Fibroblast of mammary gland (primary cell): Measurements from ENCODE around the gene EEFSEC.
"Not testable (repeated sequence)": the region's sequence is repeated elsewhere in the genome, so short reads cannot be mapped to it uniquely, and the experiment has no call there.

ENCODE experiments used
- DNase-seq: peaks from one replicate; pipeline ENCODE4 v3.0.0-alpha.2; 2010; ENCODE audit warnings: low read depth
- H3K4me3 ChIP-seq: 2 replicates; pipeline ENCODE4 v1.5.1; 2011; ENCODE audit warnings: low read depth, mild to moderate bottlenecking, low read length, moderate library complexity; ENCODE audit not compliant: control insufficient read depth
- CTCF ChIP-seq: conservative IDR thresholded peaks from 2 replicates; pipeline ENCODE4 v1.5.1; 2011; ENCODE audit warnings: low read depth, low read length, inconsistent platforms; ENCODE audit not compliant: control insufficient read depth, insufficient read depth

EEFSEC gene

DNA sequence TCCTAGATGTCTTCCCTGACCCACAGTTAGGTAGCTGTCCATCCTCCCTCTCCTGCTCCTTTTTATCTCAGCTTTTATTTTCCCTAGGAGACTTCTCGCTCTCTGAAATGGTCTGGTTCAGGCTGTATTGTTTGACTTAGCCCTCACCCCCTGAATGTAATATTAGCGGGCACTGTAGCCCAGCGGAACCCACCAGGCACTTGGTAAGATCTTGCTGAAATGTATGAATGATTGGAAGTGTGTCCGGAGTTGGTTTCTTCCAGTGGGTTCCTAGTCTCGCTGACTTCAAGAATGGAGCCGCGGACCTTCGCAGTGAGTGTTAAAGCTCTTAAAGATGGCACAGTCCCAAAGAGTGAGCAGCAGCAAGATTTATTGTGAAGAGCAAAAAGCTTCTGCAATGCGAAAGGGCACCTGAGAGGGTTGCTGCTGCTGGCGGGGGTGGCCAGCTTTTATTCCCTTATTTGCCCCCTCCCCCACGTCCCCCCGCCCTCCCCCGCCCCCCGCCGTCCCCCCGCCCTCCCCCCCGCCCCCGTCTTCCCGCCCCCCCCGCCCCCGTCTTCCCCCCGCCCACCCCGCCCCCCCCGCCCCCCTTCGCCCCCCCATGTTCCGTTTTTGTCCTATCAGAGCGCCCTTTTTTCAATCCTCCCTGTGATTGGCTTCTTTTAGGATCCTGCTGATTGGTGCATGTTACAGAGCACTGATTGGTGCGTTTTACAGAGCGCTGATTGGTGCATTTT lies 694 bp upstream of the EEFSEC start:
- peak; percentile 77 for DNase-seq
- H3K4me3 ChIP-seq, result peak overlapping the region; percentile 68
- TF ChIP-seq CTCF, result no peak

GRCh38 chr3:128154354-128154753 lies 1.1 kb downstream of the EEFSEC start:
- not testable (repeated sequence) for DNase-seq
- peak overlapping the region; percentile 68 for H3K4me3 ChIP-seq

- DNase-seq, result no peak
- H3K4me3 ChIP-seq, result no peak overlapping the region
- TF ChIP-seq CTCF, result no peak
Measured at GRCh38 chr3:128155616-128156360, 2.5 kb downstream of the EEFSEC start.

DNA sequence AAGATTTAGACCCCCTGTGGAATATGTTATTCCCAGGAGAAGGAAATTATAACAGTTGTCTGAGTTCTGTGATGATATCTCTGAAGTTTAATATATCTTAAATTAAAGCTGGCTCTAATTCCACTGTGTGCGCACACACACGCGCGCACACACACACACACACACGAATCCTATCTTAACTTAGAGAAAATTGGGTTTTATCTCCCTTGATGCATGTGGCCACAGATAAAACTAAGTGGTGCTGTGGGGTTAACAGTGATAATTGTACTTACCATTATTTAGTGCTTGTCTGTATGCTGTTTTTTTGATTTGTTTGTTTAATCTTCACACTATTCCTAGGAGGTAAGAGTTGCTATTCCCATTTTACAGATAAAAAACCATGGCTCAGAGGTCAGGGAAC lies 7.4 kb downstream of the EEFSEC start:
- DNase-seq, result no peak

GRCh38 chr3:128163432-128163831 lies 10.2 kb downstream of the EEFSEC start:
- no peak for TF ChIP-seq CTCF
- H3K4me3 ChIP-seq, result no peak overlapping the region
- no peak for DNase-seq

More for the DNA sequence above, 7.4 kb downstream of the EEFSEC start:
- TF ChIP-seq CTCF, result no peak
- H3K4me3 ChIP-seq, result no peak overlapping the region

- no peak for DNase-seq
- no peak overlapping the region for H3K4me3 ChIP-seq
- no peak for TF ChIP-seq CTCF
Measured at GRCh38 chr3:128166971-128167453, 13.7 kb downstream of the EEFSEC start.

DNA sequence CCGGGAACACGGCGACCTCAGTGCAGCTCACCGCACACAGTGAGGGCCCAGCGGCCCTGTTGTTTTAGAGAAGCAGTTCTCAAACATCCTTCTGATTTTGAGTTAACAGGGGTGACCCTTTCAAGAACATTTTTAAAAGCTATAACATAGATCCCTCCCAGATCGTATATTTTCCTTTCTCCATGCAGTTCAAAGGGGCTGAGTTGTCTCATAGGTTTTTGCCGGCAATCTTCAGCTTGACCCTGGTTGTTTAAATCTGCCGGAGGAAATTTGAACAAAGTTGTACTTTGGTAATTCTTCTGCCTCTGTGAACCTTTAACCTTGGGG lies 14.3 kb downstream of the EEFSEC start:
- no peak for TF ChIP-seq CTCF
- no peak for DNase-seq
- H3K4me3 ChIP-seq, result no peak overlapping the region
